HEK293 (cell line): ENCODE results near the gene ISL2.
A peak's percentile ranks its signal among the peaks of the same experiment; 100 is the strongest.

Experiments used
- CTCF ChIA-PET: fragments of 350-600 bp; formaldehyde crosslinking; extraction: SDS; loops from one replicate; lab custom pipeline; 2021; ENCODE audit warnings: antibody characterized with exemption; lab: Yijun Ruan, JAX
- POLR2A ChIA-PET: fragments of 300-600 bp; formaldehyde crosslinking; extraction: SDS; loops from one replicate; lab custom pipeline; 2020; ENCODE audit warnings: antibody characterized with exemption, inconsistent platforms; lab: Yijun Ruan, JAX
- H3K27ac ChIP-seq: fragments of 200-500 bp; sonication (Bioruptor generic); 2 replicates; pipeline ENCODE4 v1.5.1; 2014; ENCODE audit warnings: low read depth, low read length, control low read depth, inconsistent platforms; ENCODE audit errors: extremely low read depth
- H3K36me3 ChIP-seq, 2 experiments: fragments of 200-500 bp in 1 of 2; sonication (Bioruptor generic) in 1 of 2; 1 replicate in 1 of 2; 2 replicates in 1 of 2; pipeline ENCODE4 v1.5.1; 2014 to 2017; ENCODE audit warnings: inconsistent platforms in 2 of 2, low read length in 2 of 2; ENCODE audit not compliant: control insufficient read depth in 2 of 2, insufficient read depth in 1 of 2
- H3K4me1 ChIP-seq: fragments of 200-500 bp; sonication (Bioruptor generic); 2 replicates; pipeline ENCODE4 v1.5.1; 2014; ENCODE audit warnings: mild to moderate bottlenecking, low read length, inconsistent platforms; ENCODE audit not compliant: control insufficient read depth, insufficient read depth
- H3K4me3 ChIP-seq: 2 replicates; pipeline ENCODE4 v1.5.1; 2011; ENCODE audit warnings: low read depth, mild to moderate bottlenecking, control low read depth, low read length, moderate library complexity
- H3K9me3 ChIP-seq: fragments of 200-500 bp; sonication (Bioruptor generic); 2 replicates; pipeline ENCODE4 v1.5.1; 2014; ENCODE audit warnings: low read depth, low read length, inconsistent platforms; ENCODE audit not compliant: control insufficient read depth, insufficient read depth
- HOXD13 ChIP-seq: sonication (generic); formaldehyde crosslinking; IDR thresholded peaks from 2 replicates; pipeline ENCODE4 v1.8.0; 2022; ENCODE audit warnings: missing genetic modification reagents, borderline replicate concordance
- RBAK ChIP-seq: fragments of 450-650 bp; formaldehyde crosslinking; IDR thresholded peaks from 2 replicates; pipeline ENCODE4 v1.5.1; 2016; ENCODE audit warnings: missing biosample characterization, missing genetic modification characterization
- YY1 ChIP-seq: fragments of 450-650 bp; formaldehyde crosslinking; IDR thresholded peaks from 2 replicates; pipeline ENCODE4 v1.5.1; 2018; ENCODE audit warnings: missing biosample characterization, missing genetic modification characterization
- ZBTB7A ChIP-seq: fragments of 450-650 bp; formaldehyde crosslinking; IDR thresholded peaks from 2 replicates; pipeline ENCODE4 v1.5.1; 2016; ENCODE audit warnings: low read depth, missing biosample characterization, missing genetic modification characterization
- ZNF10 ChIP-seq: fragments of 450-650 bp; formaldehyde crosslinking; IDR thresholded peaks from 2 replicates; pipeline ENCODE4 v1.5.1; 2017; ENCODE audit warnings: missing biosample characterization, missing genetic modification characterization
- ZNF132 ChIP-seq: fragments of 450-650 bp; formaldehyde crosslinking; IDR thresholded peaks from 2 replicates; pipeline ENCODE4 v1.5.1; 2017; ENCODE audit warnings: missing biosample characterization, missing genetic modification characterization, borderline replicate concordance
- ZNF16 ChIP-seq: fragments of 450-650 bp; formaldehyde crosslinking; IDR thresholded peaks from 2 replicates; pipeline ENCODE4 v1.5.1; 2016; ENCODE audit warnings: low read depth, missing biosample characterization, missing genetic modification characterization
- ZNF174 ChIP-seq: fragments of 450-650 bp; formaldehyde crosslinking; IDR thresholded peaks from 2 replicates; pipeline ENCODE4 v1.5.0; 2017; ENCODE audit warnings: missing biosample characterization, mild to moderate bottlenecking, missing genetic modification characterization
- ZNF350 ChIP-seq: fragments of 450-650 bp; formaldehyde crosslinking; IDR thresholded peaks from 2 replicates; pipeline ENCODE4 v1.5.0; 2017; ENCODE audit warnings: missing biosample characterization, mild to moderate bottlenecking, missing genetic modification characterization
- ZNF354C ChIP-seq: fragments of 450-650 bp; formaldehyde crosslinking; IDR thresholded peaks from 2 replicates; pipeline ENCODE4 v1.5.1; 2016; ENCODE audit warnings: missing biosample characterization, missing genetic modification characterization, low read depth, borderline replicate concordance
- ZNF366 ChIP-seq: fragments of 450-650 bp; formaldehyde crosslinking; conservative IDR thresholded peaks from 2 replicates; pipeline ENCODE4 v1.5.1; 2016; ENCODE audit warnings: missing biosample characterization, missing genetic modification characterization
- ZNF394 ChIP-seq: fragments of 450-650 bp; formaldehyde crosslinking; IDR thresholded peaks from 2 replicates; pipeline ENCODE4 v1.5.1; 2016; ENCODE audit warnings: missing biosample characterization, missing genetic modification characterization, mild to moderate bottlenecking, moderate library complexity, borderline replicate concordance
- ZNF48 ChIP-seq: fragments of 450-650 bp; formaldehyde crosslinking; IDR thresholded peaks from 2 replicates; pipeline ENCODE4 v1.5.1; 2016; ENCODE audit warnings: missing biosample characterization, missing genetic modification characterization
- ZNF555 ChIP-seq: fragments of 450-650 bp; formaldehyde crosslinking; conservative IDR thresholded peaks from 2 replicates; pipeline ENCODE4 v1.5.1; 2017; ENCODE audit warnings: missing biosample characterization, mild to moderate bottlenecking, missing genetic modification characterization, inconsistent platforms
- ZNF747 ChIP-seq: fragments of 450-650 bp; formaldehyde crosslinking; IDR thresholded peaks from 2 replicates; pipeline ENCODE4 v1.5.1; 2016; ENCODE audit warnings: missing biosample characterization, missing genetic modification characterization
- ZSCAN16 ChIP-seq: fragments of 450-650 bp; formaldehyde crosslinking; IDR thresholded peaks from 2 replicates; pipeline ENCODE4 v1.5.1; 2016; ENCODE audit warnings: missing biosample characterization, missing genetic modification characterization
- ZSCAN23 ChIP-seq: fragments of 450-650 bp; formaldehyde crosslinking; IDR thresholded peaks from 2 replicates; pipeline ENCODE4 v1.5.1; 2016; ENCODE audit warnings: missing biosample characterization, missing genetic modification characterization
- TF ChIP-seq, protein P1 (sequence below): fragments of 450-650 bp; formaldehyde crosslinking; IDR thresholded peaks from 2 replicates; pipeline ENCODE4 v1.5.1; 2016; ENCODE audit warnings: missing biosample characterization, missing genetic modification characterization
- TF ChIP-seq, protein P2 (sequence below): fragments of 450-650 bp; formaldehyde crosslinking; IDR thresholded peaks from 2 replicates; pipeline ENCODE4 v1.5.1; 2017; ENCODE audit warnings: missing biosample characterization, missing genetic modification characterization
- TF ChIP-seq, protein P3 (sequence below): fragments of 450-650 bp; formaldehyde crosslinking; IDR thresholded peaks from 2 replicates; pipeline ENCODE4 v1.5.1; 2017; ENCODE audit warnings: missing biosample characterization, missing genetic modification characterization
- TF ChIP-seq, protein P4 (sequence below): fragments of 450-650 bp; formaldehyde crosslinking; IDR thresholded peaks from 2 replicates; pipeline ENCODE4 v1.5.1; 2016; ENCODE audit warnings: missing biosample characterization, missing genetic modification characterization
- TF ChIP-seq, protein P5 (sequence below): fragments of 450-650 bp; formaldehyde crosslinking; IDR thresholded peaks from 2 replicates; pipeline ENCODE4 v1.5.1; 2016; ENCODE audit warnings: missing biosample characterization, missing genetic modification characterization

The ISL2 gene

DNA sequence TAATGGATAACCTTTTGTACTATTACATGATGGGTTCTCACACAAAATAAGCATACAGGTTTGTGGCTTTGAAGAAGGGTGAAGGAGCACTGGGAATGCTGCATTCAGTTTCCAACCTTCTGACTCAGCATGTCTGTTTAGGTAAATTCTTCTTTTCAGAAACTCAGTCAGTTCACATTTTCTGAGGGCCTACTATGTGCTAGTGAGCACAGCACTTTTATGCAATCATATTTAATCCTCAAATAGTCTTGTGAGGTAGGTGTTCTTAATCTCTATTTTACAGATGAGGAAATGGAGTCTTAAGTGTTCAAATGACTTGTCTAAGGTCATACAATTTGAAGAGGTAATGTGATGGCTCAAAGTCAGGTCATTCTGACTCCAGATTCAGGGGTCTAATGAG, 41.2 kb downstream of the ISL2 start:
- peaks cover 4% of the 10 kb centered on the region; the same call in 1 of the 2 replicates for H3K4me1 ChIP-seq
- ChIA-PET POLR2A (interaction anchor here (3.3 kb wide), 1 partner anchor 31 kb away, joined by 13 read pairs; no protein-coding TSS in a partner anchor), CTCF (interaction anchor here (1.1 kb wide), 1 partner anchor 28 kb away, joined by 3 read pairs; no protein-coding TSS in a partner anchor)
- no peaks in the 10 kb centered on the region for H3K36me3 ChIP-seq
- H3K27ac ChIP-seq = no peak overlapping the region
- TF ChIP-seq ZBTB7A (tag by site-specific recombination) (no peak), ZNF132 (tag by site-specific recombination) (no peak), RBAK (tag by site-specific recombination) (no peak), ZNF394 (tag by site-specific recombination) (no peak), ZNF747 (tag by site-specific recombination) (no peak), YY1 (no peak), ZNF10 (tag by site-specific recombination) (no peak), ZNF16 (tag by site-specific recombination) (no peak), ZNF366 (tag by site-specific recombination) (no peak)
- TF ChIP-seq, protein P1, sequence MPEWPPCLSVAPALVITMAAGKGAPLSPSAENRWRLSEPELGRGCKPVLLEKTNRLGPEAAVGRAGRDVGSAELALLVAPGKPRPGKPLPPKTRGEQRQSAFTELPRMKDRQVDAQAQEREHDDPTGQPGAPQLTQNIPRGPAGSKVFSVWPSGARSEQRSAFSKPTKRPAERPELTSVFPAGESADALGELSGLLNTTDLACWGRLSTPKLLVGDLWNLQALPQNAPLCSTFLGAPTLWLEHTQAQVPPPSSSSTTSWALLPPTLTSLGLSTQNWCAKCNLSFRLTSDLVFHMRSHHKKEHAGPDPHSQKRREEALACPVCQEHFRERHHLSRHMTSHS (tag by site-specific recombination) = no peak
- TF ChIP-seq, protein P2, sequence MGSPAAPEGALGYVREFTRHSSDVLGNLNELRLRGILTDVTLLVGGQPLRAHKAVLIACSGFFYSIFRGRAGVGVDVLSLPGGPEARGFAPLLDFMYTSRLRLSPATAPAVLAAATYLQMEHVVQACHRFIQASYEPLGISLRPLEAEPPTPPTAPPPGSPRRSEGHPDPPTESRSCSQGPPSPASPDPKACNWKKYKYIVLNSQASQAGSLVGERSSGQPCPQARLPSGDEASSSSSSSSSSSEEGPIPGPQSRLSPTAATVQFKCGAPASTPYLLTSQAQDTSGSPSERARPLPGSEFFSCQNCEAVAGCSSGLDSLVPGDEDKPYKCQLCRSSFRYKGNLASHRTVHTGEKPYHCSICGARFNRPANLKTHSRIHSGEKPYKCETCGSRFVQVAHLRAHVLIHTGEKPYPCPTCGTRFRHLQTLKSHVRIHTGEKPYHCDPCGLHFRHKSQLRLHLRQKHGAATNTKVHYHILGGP (tag by site-specific recombination) = no peak
- TF ChIP-seq, all 188 proteins: peak for 0
- Histone ChIP-seq H3K4me3 (no peak overlapping the region), H3K9me3 (no peaks in the 10 kb centered on the region)

DNA sequence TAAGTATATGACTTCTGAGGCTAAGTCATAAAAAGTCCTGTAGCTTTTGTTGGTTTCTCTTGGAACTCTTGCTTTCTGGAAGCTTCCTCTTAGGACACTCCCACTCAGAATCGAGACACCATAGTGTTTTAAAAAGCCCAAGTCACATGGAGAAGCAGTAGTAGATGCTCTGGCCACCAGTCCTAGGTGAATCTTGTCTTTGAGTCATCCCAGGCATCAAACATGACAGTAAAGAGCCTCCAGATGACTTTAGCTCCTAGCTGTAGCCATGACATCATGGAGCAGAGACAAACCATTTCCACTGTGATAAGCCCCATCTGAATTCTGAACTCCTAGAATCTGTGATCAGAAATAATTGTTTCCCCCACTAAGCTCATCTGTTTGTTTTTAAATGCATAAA, 42.1 kb downstream of the ISL2 start:
- no peak overlapping the region for H3K27ac ChIP-seq
- H3K4me1 ChIP-seq = peaks cover 4% of the 10 kb centered on the region; the same call in 1 of the 2 replicates
- no peaks in the 10 kb centered on the region for H3K9me3 ChIP-seq
- ChIA-PET POLR2A (interaction anchor here (0.6 to 3.3 kb wide), 2 partner anchors 32 to 42 kb away, joined by 4 to 13 read pairs; partner anchors contain the start of gene ISL2), CTCF (interaction anchor here (0.8 to 1.1 kb wide), 4 partner anchors 10 to 230 kb away, joined by 3 to 4 read pairs (median 3); no protein-coding TSS in a partner anchor)
- no peak for TF ChIP-seq ZNF555 (tag by site-specific recombination)
- peak; percentile 60; the same call in 1 of the 2 replicates for TF ChIP-seq ZNF350
- no peaks in the 10 kb centered on the region for H3K36me3 ChIP-seq
- no peak overlapping the region for H3K4me3 ChIP-seq

DNA sequence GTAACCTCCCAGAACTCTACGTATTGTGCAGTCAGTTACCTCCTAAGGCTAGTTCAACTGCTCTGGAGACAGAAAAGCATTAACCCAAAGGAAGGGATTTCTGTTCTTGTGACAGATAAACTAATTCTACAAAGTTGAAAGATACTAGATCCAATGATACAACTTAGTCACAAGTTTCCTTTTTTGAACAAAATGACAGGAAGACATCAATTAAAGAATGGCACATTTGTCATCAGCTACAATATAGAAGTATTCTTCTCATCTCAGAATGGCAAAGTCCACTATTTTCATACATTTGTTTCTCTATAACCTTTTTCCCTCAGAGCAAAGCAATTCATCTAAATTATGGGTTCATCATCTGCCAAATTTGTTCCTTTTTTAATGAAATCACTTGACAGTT, 43.7 kb downstream of the ISL2 start:
- H3K36me3 ChIP-seq = no peaks in the 10 kb centered on the region
- TF ChIP-seq ZNF174 (tag by site-specific recombination) (no peak), ZNF10 (tag by site-specific recombination) (no peak), ZSCAN23 (no peak), ZNF354C (tag by site-specific recombination) (no peak), ZNF48 (tag by site-specific recombination) (no peak), ZSCAN16 (tag by site-specific recombination) (no peak), ZNF16 (tag by site-specific recombination) (no peak), HOXD13 (CRISPR knock-in tag) (no peak)
- TF ChIP-seq, protein P3, sequence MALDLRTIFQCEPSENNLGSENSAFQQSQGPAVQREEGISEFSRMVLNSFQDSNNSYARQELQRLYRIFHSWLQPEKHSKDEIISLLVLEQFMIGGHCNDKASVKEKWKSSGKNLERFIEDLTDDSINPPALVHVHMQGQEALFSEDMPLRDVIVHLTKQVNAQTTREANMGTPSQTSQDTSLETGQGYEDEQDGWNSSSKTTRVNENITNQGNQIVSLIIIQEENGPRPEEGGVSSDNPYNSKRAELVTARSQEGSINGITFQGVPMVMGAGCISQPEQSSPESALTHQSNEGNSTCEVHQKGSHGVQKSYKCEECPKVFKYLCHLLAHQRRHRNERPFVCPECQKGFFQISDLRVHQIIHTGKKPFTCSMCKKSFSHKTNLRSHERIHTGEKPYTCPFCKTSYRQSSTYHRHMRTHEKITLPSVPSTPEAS (tag by site-specific recombination) = no peak
- TF ChIP-seq, protein P4, sequence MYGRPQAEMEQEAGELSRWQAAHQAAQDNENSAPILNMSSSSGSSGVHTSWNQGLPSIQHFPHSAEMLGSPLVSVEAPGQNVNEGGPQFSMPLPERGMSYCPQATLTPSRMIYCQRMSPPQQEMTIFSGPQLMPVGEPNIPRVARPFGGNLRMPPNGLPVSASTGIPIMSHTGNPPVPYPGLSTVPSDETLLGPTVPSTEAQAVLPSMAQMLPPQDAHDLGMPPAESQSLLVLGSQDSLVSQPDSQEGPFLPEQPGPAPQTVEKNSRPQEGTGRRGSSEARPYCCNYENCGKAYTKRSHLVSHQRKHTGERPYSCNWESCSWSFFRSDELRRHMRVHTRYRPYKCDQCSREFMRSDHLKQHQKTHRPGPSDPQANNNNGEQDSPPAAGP (tag by site-specific recombination) = no peak
- TF ChIP-seq, protein P5, sequence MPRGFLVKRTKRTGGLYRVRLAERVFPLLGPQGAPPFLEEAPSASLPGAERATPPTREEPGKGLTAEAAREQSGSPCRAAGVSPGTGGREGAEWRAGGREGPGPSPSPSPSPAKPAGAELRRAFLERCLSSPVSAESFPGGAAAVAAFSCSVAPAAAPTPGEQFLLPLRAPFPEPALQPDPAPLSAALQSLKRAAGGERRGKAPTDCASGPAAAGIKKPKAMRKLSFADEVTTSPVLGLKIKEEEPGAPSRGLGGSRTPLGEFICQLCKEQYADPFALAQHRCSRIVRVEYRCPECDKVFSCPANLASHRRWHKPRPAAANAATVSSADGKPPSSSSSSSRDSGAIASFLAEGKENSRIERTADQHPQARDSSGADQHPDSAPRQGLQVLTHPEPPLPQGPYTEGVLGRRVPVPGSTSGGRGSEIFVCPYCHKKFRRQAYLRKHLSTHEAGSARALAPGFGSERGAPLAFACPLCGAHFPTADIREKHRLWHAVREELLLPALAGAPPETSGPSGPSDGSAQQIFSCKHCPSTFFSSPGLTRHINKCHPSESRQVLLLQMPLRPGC (tag by site-specific recombination) = no peak
- TF ChIP-seq, all 188 proteins: peak for 0
- Histone ChIP-seq H3K27ac (no peak overlapping the region), H3K9me3 (no peaks in the 10 kb centered on the region), H3K4me1 (peaks cover 4% of the 10 kb centered on the region; the same call in 1 of the 2 replicates), H3K4me3 (no peak overlapping the region)
- CTCF ChIA-PET = interaction anchor here (0.7 kb wide), 1 partner anchor 90 kb away, joined by 3 read pairs; no protein-coding TSS in a partner anchor
- POLR2A ChIA-PET = no interaction called here
